Activated CD4-positive, CD25-positive, alpha-beta regulatory T cell treated with anti-CD3 and anti-CD28 coated beads, Interleukin-2, amount 50 U/mL, for 16 hours (primary cell): ENCODE measurements around the gene EARS2.

Source experiments
- DNase-seq: peaks from one replicate; pipeline ENCODE4 v3.0.0-alpha.2; 2020; ENCODE audit warnings: low read depth, low spot score

The EARS2 gene

DNA sequence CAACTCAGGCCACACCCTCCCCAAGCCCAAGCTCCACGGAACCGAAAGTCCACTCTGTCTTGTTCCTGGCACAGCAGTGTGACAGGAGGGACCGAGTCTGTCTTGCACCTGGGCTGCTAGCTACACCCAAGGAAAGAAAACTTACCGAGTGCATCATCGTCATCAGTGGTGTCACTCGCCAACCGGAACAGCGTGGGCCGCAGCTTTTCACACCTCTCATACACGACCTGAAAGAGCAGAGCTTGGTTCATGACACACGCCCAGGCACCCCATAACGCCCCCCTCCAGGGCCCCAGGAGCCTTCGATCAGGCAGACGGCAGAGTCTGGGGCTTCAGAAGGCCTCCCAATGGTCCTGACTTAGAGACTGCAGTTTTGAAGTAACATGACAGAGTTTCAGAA lies 74.4 kb downstream of the EARS2 start:
- DNase-seq = no peak

DNA sequence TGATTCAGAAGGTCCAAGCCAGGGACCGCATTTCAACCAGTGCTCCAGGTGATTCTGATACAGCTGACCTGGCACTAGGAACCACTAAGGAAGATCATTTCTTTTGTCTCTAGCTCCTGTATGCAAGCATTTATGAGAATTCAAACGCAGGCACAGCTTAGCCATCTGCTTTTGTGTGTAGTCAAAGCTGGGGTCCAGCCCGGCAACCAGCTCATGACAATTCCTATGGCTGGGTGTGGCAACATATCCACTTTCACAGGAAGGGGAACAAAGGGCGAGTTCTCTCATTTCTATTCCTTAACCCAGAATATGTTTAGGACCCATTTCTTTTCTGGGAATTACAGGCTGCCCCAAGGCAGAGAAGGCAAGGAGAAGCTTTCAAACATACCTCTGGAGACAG lies 76.9 kb downstream of the EARS2 start:
- no peak for DNase-seq

DNA sequence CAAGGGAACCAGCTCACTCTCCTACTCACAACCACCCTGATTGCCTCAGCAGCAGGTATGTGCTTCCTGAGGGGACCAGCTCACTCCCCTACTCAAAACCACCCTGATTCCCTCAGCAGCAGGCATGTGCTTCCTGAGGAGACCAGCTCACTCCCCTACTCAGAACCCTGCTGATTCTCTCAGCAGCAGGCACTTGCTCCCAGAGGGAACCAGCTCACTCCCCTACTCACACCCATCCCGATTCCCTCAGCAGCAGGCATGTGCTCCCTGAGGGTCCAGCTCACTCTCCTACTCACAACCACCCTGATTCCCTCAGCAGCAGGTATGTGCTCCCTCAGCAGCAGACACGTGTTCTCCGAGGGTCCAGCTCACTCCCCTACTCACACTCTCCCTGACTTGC lies 78.0 kb downstream of the EARS2 start:
- DNase-seq = no peak

DNA sequence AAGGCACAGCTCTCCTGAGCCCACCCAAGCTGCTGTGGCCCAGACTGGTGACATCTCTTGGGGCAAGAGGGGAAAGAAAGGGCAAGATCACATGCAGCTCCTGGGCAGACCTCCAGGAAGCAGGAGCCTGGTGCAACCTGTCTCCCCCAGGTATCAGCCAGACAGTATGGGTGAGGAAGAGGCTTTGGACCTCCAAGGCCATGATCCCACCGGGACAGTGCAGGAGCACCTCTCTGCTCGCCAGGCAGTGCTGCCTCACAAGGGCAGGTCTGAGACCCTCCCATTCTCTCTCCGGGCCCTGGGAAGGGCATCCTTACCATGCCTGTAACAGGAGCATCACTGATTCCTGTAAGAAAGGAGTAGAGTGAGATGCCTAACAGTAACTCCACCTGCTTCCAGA lies 78.6 kb downstream of the EARS2 start:
- no peak for DNase-seq

DNA sequence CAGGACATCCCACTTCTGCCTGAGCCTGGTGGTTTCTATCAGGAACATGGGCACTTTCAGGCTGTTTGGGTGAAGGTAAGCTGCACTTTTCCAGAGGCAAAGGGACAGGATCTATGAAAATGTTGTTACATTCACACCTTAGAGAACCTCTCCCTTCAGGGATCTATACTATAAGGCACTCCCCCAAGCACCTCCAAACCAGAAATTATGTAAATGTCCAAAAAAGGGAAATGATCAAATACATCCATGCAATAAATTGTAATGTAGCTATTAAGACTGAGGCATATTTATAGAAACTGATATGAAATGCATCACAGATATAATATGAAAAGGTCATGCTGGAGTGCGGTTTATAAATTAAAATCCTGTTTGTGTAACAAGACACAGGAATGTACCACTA lies 80.9 kb downstream of the EARS2 start:
- no peak for DNase-seq
